IMR-90 (cell line): ENCODE measurements around the gene PEX26. TPM values are rescaled to one million over a fixed set of nuclear protein-coding genes. Genes with fewer than 3 reads are reported as not detected.
"Not testable (repeated sequence)": the region's sequence is repeated elsewhere in the genome, so short reads cannot be mapped to it uniquely, and the experiment has no call there.

Experiments used
- ATAC-seq: fragments of 200-7000 bp; cut with Tn5 transposase; 2 replicates; pipeline ENCODE4 v1.9.1; 2020; ENCODE audit warnings: low read depth, mild to moderate bottlenecking, moderate library complexity
- BruUV-seq: library from RNA; stranded (reverse); fragments of 400-500 nt; replicated peaks from 2 replicates; lab custom pipeline; 2021; lab: Mats Ljungman, UMichigan
- CTCF ChIA-PET: fragments of 300-600 bp; formaldehyde crosslinking; extraction: SDS; loops from one replicate; lab custom pipeline; 2021; ENCODE audit warnings: antibody characterized with exemption; lab: Yijun Ruan, JAX
- POLR2A ChIA-PET: fragments of 300-600 bp; sonication (Branson Sonifier 250); formaldehyde crosslinking; loops from one replicate; lab custom pipeline; 2022; ENCODE audit warnings: antibody characterized with exemption; ENCODE audit not compliant: unreplicated experiment; lab: Charles Lee
- DNase-seq: peaks from one replicate; pipeline ENCODE4 v3.0.0; 2013
- H2AFZ ChIP-seq: replicated peaks from 2 replicates; pipeline ENCODE3; 2013; ENCODE audit warnings: low read length, mild to moderate bottlenecking; ENCODE audit not compliant: poor library complexity
- H2AK5ac ChIP-seq: 2 replicates; pipeline ENCODE4 v1.6.1; 2013; ENCODE audit warnings: low read depth, low read length, inconsistent platforms
- H2AK9ac ChIP-seq: replicated peaks from 2 replicates; pipeline ENCODE3; 2013; ENCODE audit warnings: mild to moderate bottlenecking, low read depth, low read length, moderate library complexity; ENCODE audit not compliant: poor library complexity
- H2BK120ac ChIP-seq: 2 replicates; pipeline ENCODE4 v1.6.1; 2013; ENCODE audit warnings: low read depth, low read length, inconsistent platforms
- H2BK15ac ChIP-seq: 3 replicates; pipeline ENCODE4 v1.6.1; 2013; ENCODE audit warnings: low read depth, low read length, inconsistent platforms
- H2BK20ac ChIP-seq: 2 replicates; pipeline ENCODE4 v1.6.1; 2013; ENCODE audit warnings: low read depth, mild to moderate bottlenecking, inconsistent platforms, low read length, moderate library complexity
- H2BK5ac ChIP-seq: 2 replicates; pipeline ENCODE4 v1.6.1; 2013; ENCODE audit warnings: mild to moderate bottlenecking, low read depth, low read length, inconsistent platforms; ENCODE audit not compliant: poor library complexity, severe bottlenecking
- H3K14ac ChIP-seq: replicated peaks from 2 replicates; pipeline ENCODE4 v1.6.1; 2013; ENCODE audit warnings: low read depth, low read length, inconsistent platforms
- H3K18ac ChIP-seq: 2 replicates; pipeline ENCODE4 v1.6.1; 2013; ENCODE audit warnings: low read depth, low read length, control low read depth
- H3K23ac ChIP-seq: 2 replicates; pipeline ENCODE4 v1.6.1; 2013; ENCODE audit warnings: low read depth, low read length, inconsistent platforms
- H3K27ac ChIP-seq: 2 replicates; pipeline ENCODE4 v1.5.1; 2013; ENCODE audit warnings: mild to moderate bottlenecking, control low read depth, low read length; ENCODE audit not compliant: insufficient read depth
- H3K27me3 ChIP-seq: 2 replicates; pipeline ENCODE4 v1.6.1; 2013; ENCODE audit warnings: low read length; ENCODE audit not compliant: control insufficient read depth, insufficient read depth
- H3K36me3 ChIP-seq: 2 replicates; pipeline ENCODE4 v1.6.1; 2013; ENCODE audit warnings: low read length, mixed read lengths; ENCODE audit not compliant: control insufficient read depth, insufficient read depth
- H3K4ac ChIP-seq: 2 replicates; pipeline ENCODE4 v1.6.1; 2013; ENCODE audit warnings: low read depth, low read length, inconsistent platforms
- H3K4me1 ChIP-seq: 2 replicates; pipeline ENCODE4 v1.6.1; 2013; ENCODE audit warnings: low read length, mixed read lengths; ENCODE audit not compliant: control insufficient read depth, insufficient read depth
- H3K4me2 ChIP-seq: 2 replicates; pipeline ENCODE4 v1.6.1; 2013; ENCODE audit warnings: low read depth, mild to moderate bottlenecking, control low read depth, low read length, moderate library complexity
- H3K4me3 ChIP-seq: 2 replicates; pipeline ENCODE4 v1.5.1; 2013; ENCODE audit warnings: low read depth, mild to moderate bottlenecking, control low read depth, low read length, moderate library complexity; ENCODE audit not compliant: insufficient read depth
- H3K56ac ChIP-seq: 2 replicates; pipeline ENCODE4 v1.6.1; 2013; ENCODE audit warnings: low read length, inconsistent platforms; ENCODE audit not compliant: insufficient read depth; ENCODE audit errors: extremely low read depth
- H3K79me1 ChIP-seq, 2 experiments: 2 replicates each; pipeline ENCODE4 v1.6.1; 2013; ENCODE audit warnings: low read length in 2 of 2, inconsistent platforms in 1 of 2, low read depth in 1 of 2
- H3K9ac ChIP-seq: 2 replicates; pipeline ENCODE4 v1.6.1; 2013; ENCODE audit warnings: low read depth, low read length, control low read depth
- H3K9me1 ChIP-seq: 2 replicates; pipeline ENCODE4 v1.6.1; 2013; ENCODE audit warnings: low read length, inconsistent platforms; ENCODE audit not compliant: insufficient read depth
- H3K9me3 ChIP-seq: 2 replicates; pipeline ENCODE4 v1.6.1; 2013; ENCODE audit warnings: low read length; ENCODE audit not compliant: control insufficient read depth, insufficient read depth
- H4K20me1 ChIP-seq: 2 replicates; pipeline ENCODE4 v1.6.1; 2013; ENCODE audit warnings: low read length, inconsistent platforms; ENCODE audit not compliant: insufficient read depth
- H4K5ac ChIP-seq: 2 replicates; pipeline ENCODE4 v1.6.1; 2013; ENCODE audit warnings: mild to moderate bottlenecking, low read depth, low read length, control low read depth
- H4K8ac ChIP-seq, 2 experiments: 2 replicates each; pipeline ENCODE4 v1.6.1; 2013; ENCODE audit warnings: low read depth in 2 of 2, low read length in 2 of 2, control low read depth in 1 of 2, inconsistent platforms in 1 of 2
- H4K91ac ChIP-seq: 2 replicates; pipeline ENCODE4 v1.6.1; 2013; ENCODE audit warnings: low read depth, low read length, inconsistent platforms; ENCODE audit not compliant: insufficient read depth
- WGBS, 2 experiments: methylation state at CpG; one replicate each; pipeline versions ENCODE4 v1.1.5 to v1.1.7; 2013; ENCODE audit warnings: missing lambda C conversion rate in 2 of 2; ENCODE audit not compliant: insufficient read length in 1 of 2; ENCODE audit errors: extremely low coverage in 2 of 2; 5-methylcytosine and 5-hydroxymethylcytosine counted together
- dilution Hi-C: fragments of 300-500 bp; cut with HindIII; formaldehyde crosslinking; loops from one replicate; pipeline ENCODE4 v1.14.3; 2018; ENCODE audit warnings: low sequenced_read_pairs; ENCODE audit not compliant: unreplicated experiment
- in situ Hi-C: fragments of 300-500 bp; cut with MboI; formaldehyde crosslinking; loops from 3 replicates; pipeline ENCODE4 v1.14.3; 2019; ENCODE audit warnings: low sequenced_read_pairs, inconsistent platforms, mixed read lengths
- intact Hi-C: fragments of 100-400 bp; cut with micrococcal nuclease; formaldehyde crosslinking; loops from 2 replicates; pipeline ENCODE4 v1.10.0; 2022
- polyA plus RNA-seq, 3 experiments: library from polyadenylated mRNA; depleted of rRNA; stranded (reverse); fragments of >200 nt; gene quantifications; 2 replicates each; pipeline ENCODE4 v1.2.3, GENCODE V29; 2012; ENCODE audit warnings: low replicate concordance in 1 of 3
- total RNA-seq: library from RNA; depleted of rRNA; stranded (reverse); fragments of >200 nt; gene quantifications from 2 replicates; pipeline ENCODE4 v1.2.3, GENCODE V29; 2012

PEX26 gene
- total and polyA plus RNA-seq, 2 of the 4 experiments (the other 2 are of a cell fraction): 12.2 to 18.5 TPM

- H3K79me1 ChIP-seq, DNase-seq, H3K27ac ChIP-seq, H3K14ac ChIP-seq, H3K56ac ChIP-seq, H3K23ac ChIP-seq, H3K9ac ChIP-seq, H3K4me3 ChIP-seq, H3K27me3 ChIP-seq, H3K9me3 ChIP-seq, H2BK120ac ChIP-seq, dilution Hi-C loops, BruUV-seq, H4K91ac ChIP-seq, H3K36me3 ChIP-seq, H4K8ac ChIP-seq, H2BK5ac ChIP-seq, H3K18ac ChIP-seq, H4K5ac ChIP-seq, H2BK15ac ChIP-seq, H4K20me1 ChIP-seq, intact Hi-C loops, H2BK20ac ChIP-seq, H3K4me2 ChIP-seq, ATAC-seq, H2AK9ac ChIP-seq: not testable (repeated sequence)
- in situ Hi-C loops: loop anchor here (25.0 kb wide), 1 partner anchor 501 kb away; the partner anchor contains the start of gene SLC25A18
- peak overlapping the region; percentile 86; the same call in 1 of the 2 replicates for H2AK5ac ChIP-seq
- H3K9me1 ChIP-seq: peaks cover 10% of the 10 kb centered on the region; the same call in 1 of the 2 replicates
- peak overlapping the region; percentile 4; the same call in 1 of the 2 replicates for H3K4ac ChIP-seq
- ChIA-PET POLR2A (interaction anchor here (1.1 kb wide), 1 partner anchor 15 kb away, joined by 3 read pairs; no protein-coding TSS in a partner anchor), CTCF (interaction anchor here (0.9 kb wide), 1 partner anchor 13 kb away, joined by 3 read pairs; no protein-coding TSS in a partner anchor)
- peaks cover 12% of the 10 kb centered on the region for H3K4me1 ChIP-seq
- 80% methylated on average over 5 of the region's 6 CpGs; no CpG with 5 or more reads in 1 of the 2 experiments for WGBS, 2 experiments
- peak overlapping the region; percentile 24 for H2AFZ ChIP-seq
These were observed 14.1 kb upstream of the PEX26 start for GRCh38 chr22:18063715-18064114.
